ENCODE measurements around the gene RAET1G.
"Not testable (repeated sequence)": the region's sequence is repeated elsewhere in the genome, so short reads cannot be mapped to it uniquely, and the experiment has no call there.

RAET1G gene

DNA sequence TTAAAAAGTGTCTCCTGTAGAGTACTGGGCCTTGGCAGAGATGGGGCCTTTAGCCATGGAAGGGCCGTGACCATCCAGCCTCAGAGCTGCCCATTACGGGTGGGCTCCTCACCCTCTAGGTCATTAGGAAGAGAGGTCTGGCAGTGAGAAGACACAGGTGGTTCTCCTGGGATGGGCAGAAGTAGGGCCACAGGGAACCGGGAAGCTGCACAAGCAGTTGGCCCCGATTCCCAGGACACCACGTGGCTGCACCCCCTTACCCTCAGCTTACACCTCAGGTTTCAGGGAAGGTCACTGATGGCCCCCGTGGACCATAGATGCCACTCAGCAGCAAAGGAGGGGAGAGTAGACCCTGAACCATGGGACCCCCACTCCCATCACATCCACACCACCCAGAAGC lies 1.6 kb downstream of the RAET1G start:
- Histone ChIP-seq H3K4me3 (ENCODE audit: low read depth, low read length) (no peak overlapping the region), H3K36me3 (ENCODE audit: insufficient read depth, low read length) (no peaks in the 10 kb centered on the region), H2AFZ (ENCODE audit: low read length, unreplicated experiment) (no peak overlapping the region), H3K27me3 (ENCODE audit: insufficient read depth, low read length) (no peaks in the 10 kb centered on the region), H3K4me1 (ENCODE audit: control insufficient read depth, insufficient read depth, low read length, unreplicated experiment) (peaks cover 11% of the 10 kb centered on the region), H3K79me2 (ENCODE audit: control insufficient read depth, insufficient read depth, low read length, unreplicated experiment) (no peaks in the 10 kb centered on the region), H3K27ac (ENCODE audit: low read depth, low read length) (no peak overlapping the region)

DNA sequence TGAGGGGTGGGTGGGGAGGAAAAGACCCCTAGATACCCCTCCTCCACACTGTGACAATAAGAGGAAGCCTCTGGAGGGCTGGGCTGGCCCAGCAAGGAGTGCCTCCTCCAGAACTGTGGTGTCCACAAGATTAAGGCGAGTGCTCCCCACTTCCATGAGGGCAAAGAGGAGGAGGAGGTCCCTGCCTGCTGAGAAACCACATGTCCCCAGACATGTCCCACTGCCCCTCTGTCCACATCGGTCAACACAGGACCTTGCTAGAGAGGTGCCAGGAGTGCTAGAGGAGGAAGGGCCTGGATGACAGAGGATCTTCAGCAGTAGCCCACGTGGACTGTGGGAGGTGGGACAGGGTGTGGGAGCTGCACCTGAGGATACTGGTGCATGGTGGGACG lies 3.1 kb downstream of the RAET1G start:
- Histone ChIP-seq H3K79me2 (ENCODE audit: control insufficient read depth, insufficient read depth, low read length, unreplicated experiment) (no peaks in the 10 kb centered on the region), H3K4me3 (ENCODE audit: low read depth, low read length) (no peak overlapping the region), H3K4me1 (ENCODE audit: control insufficient read depth, insufficient read depth, low read length, unreplicated experiment) (peaks cover 3% of the 10 kb centered on the region), H3K27ac (ENCODE audit: low read depth, low read length) (no peak overlapping the region), H3K27me3 (ENCODE audit: insufficient read depth, low read length) (no peaks in the 10 kb centered on the region), H3K36me3 (ENCODE audit: insufficient read depth, low read length) (no peaks in the 10 kb centered on the region), H2AFZ (ENCODE audit: low read length, unreplicated experiment) (no peak overlapping the region)

DNA sequence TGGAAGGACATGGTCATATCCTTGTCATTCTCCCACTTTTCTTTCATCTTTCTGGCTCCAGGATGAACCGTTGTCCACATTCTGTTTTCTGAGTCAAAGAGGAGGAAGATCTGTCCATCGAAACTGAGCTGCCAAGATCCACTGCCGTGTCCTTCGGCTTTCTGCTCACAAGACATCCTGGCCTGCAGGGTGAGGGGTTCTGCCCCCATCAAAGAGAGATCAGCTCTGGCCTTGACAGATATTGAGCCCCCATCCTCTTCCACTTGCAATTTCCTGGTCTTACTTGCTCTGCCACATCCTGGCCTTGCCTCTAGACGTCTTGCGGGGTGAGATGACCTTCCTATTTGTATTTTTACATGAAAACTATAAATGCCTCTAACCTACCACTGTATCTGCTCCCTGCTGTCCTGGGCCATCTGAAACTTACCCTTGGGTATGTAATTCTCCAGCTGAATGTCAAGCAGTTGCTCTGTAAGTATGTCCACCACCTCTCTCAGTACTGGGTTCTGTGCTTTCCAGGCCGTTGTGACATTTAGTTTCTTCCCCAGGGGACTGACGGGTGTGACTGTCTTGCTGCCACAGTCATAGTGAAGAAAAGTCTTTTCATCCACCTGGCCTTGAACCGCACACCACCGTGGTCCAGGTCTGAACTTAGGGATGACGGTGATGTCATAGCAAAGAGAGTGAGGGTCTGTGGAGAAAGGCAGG lies 3.6 kb downstream of the RAET1G start:
- H3K27me3 ChIP-seq (ENCODE audit: insufficient read depth, low read length); H3K27ac ChIP-seq (ENCODE audit: low read depth, low read length); H3K79me2 ChIP-seq (ENCODE audit: control insufficient read depth, insufficient read depth, low read length, unreplicated experiment); H3K4me3 ChIP-seq (ENCODE audit: low read depth, low read length); H3K36me3 ChIP-seq (ENCODE audit: insufficient read depth, low read length); H3K4me1 ChIP-seq (ENCODE audit: control insufficient read depth, insufficient read depth, low read length, unreplicated experiment); H2AFZ ChIP-seq (ENCODE audit: low read length, unreplicated experiment): not testable (repeated sequence)

DNA sequence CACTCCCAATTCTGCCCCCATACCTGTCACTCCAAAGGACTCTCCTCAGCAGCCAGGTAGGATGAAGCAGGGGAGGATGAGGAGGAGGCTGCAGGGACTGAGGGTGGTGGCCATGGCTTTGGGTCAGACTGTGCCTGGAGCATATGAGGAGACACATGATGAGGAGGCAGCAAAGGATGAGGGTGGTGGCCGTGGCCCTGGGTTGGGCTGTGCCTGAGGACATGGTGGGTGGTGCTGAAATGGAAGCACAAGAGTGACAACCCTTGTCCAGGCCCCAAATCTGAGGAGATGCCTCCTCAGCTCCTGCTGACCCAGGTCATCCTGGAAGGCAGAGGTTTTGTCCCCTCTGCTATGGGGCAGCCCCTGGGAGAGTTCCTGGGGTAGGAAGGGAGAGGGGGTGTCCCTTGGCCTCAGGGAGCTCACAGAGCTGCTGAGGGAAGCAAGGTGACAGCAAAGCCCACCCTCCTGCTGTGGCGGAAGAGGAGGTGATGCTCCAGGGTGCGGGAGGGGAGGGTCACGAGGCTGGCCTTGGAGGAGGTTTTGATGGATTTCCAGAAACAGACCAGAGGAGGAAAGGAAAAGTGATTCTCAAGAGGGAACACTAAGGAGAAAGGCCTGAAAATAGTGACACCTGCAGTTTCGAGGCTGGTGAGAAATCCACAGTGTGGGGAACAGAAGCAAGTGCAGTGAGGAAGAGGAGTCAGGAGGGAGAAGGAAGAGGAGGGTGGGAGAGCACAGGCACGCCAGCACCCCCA lies 4.6 kb downstream of the RAET1G start:
- Histone ChIP-seq H2AFZ (ENCODE audit: low read length, unreplicated experiment) (no peak overlapping the region), H3K36me3 (ENCODE audit: insufficient read depth, low read length) (no peaks in the 10 kb centered on the region), H3K27me3 (ENCODE audit: insufficient read depth, low read length) (no peaks in the 10 kb centered on the region), H3K4me1 (ENCODE audit: control insufficient read depth, insufficient read depth, low read length, unreplicated experiment) (no peaks in the 10 kb centered on the region), H3K79me2 (ENCODE audit: control insufficient read depth, insufficient read depth, low read length, unreplicated experiment) (no peaks in the 10 kb centered on the region), H3K27ac (ENCODE audit: low read depth, low read length) (no peak overlapping the region), H3K4me3 (ENCODE audit: low read depth, low read length) (no peak overlapping the region)

DNA sequence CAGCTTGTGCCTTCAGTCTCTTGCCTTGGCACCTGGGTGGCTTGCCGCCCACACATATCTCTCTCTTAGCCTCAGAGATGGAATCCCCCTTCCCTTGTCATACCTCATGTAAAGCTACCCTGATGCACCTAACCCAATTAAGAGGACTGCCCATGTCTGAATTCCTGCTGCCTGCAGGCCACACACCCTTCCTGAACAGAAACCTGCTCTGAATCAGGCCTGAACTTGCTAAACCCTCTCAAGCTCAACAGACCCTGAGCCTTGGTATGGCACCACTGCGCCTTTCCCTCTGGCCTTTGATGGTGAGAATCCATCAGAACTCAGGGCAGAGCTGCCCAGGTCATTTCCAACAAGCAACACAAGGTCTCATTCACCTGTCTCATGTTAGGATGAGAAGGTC lies 5.2 kb downstream of the RAET1G start:
- Histone ChIP-seq H3K79me2 (ENCODE audit: control insufficient read depth, insufficient read depth, low read length, unreplicated experiment) (no peaks in the 10 kb centered on the region), H3K27me3 (ENCODE audit: insufficient read depth, low read length) (no peaks in the 10 kb centered on the region), H3K36me3 (ENCODE audit: insufficient read depth, low read length) (no peaks in the 10 kb centered on the region), H3K4me1 (ENCODE audit: control insufficient read depth, insufficient read depth, low read length, unreplicated experiment) (no peaks in the 10 kb centered on the region), H2AFZ (ENCODE audit: low read length, unreplicated experiment) (no peak overlapping the region), H3K4me3 (ENCODE audit: low read depth, low read length) (no peak overlapping the region), H3K27ac (ENCODE audit: low read depth, low read length) (no peak overlapping the region)

DNA sequence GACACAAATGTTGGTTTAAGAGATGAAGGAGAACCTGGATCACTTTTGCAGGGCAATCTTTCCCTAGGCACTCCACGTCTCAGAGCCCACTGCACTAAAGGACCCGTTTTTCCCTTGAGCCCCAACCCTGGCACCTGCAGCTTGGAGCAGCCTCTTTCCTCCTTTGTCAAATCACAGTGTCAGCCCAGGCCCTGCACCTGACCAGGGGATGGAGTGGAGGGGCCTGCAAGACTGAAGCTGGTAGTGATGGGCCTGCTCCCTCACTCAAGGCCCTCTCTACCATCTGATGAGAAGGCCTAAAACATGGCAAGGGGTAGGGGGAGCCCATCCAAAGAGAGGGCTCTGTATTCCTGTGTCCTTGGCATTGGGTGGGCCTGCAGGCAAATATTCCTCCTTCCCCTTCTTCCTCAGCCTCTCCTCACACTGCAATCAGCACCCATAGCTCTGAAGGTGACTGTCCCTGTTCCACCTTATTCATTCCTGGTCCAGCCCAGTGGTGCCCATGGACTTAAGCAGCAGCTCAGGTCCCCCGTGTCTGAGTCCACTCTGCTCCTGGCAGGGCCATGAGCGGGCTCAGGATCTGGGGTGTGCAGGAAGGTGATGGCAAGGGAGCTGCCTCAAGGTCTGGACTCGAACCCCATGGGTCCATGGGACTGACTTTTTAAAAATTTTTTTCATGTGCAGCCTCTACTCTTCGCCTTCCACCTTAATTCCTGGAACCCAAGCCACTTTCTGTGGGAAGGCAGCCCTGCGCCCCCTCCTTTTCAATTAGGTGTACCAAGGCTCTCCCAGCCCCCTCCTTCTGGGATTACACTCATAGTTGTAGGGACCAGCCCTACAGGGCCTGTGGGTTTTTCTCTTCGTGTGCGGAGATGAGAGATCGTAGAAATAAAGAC lies 6.7 kb downstream of the RAET1G start:
- H3K4me3 ChIP-seq (ENCODE audit: low read depth, low read length) = no peak overlapping the region
- H2AFZ ChIP-seq (ENCODE audit: low read length, unreplicated experiment) = no peak overlapping the region
- no peaks in the 10 kb centered on the region for H3K79me2 ChIP-seq (ENCODE audit: control insufficient read depth, insufficient read depth, low read length, unreplicated experiment)
- H3K27me3 ChIP-seq (ENCODE audit: insufficient read depth, low read length) = no peaks in the 10 kb centered on the region
- no peak overlapping the region for H3K27ac ChIP-seq (ENCODE audit: low read depth, low read length)
- H3K4me1 ChIP-seq (ENCODE audit: control insufficient read depth, insufficient read depth, low read length, unreplicated experiment) = no peaks in the 10 kb centered on the region
- no peaks in the 10 kb centered on the region for H3K36me3 ChIP-seq (ENCODE audit: insufficient read depth, low read length)

DNA sequence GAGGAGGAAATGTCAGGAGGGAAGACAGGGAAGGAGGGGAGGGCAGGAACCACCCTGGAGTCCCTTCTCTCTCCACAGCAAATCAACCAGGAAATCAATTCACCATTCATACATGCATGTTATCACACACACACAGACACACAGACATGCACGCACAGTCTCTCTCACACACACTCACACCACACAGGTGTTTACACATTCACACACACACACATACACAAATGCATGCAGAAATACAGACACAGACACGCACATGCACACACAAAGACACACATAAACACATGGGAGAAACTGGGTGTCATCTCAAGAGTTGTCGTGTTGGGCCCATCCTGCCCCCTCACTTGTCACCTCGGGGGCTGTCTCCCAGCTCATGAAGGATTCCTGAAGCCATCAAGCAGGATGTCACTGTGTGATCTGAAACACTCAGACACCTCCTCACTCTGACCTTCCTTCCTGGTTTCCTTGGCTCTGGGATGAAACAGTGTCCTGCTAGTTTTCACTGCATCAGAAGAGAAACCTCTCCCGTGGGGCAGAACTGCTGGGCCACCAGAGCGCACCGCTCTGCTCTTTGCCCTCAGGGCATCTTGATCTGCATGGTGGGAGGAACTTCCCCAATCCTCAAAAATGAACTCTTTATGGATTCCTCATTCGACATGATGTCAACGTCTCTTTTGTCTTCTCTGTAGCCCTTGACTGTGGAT lies 9.2 kb downstream of the RAET1G start:
- Histone ChIP-seq H3K36me3 (ENCODE audit: insufficient read depth, low read length) (no peaks in the 10 kb centered on the region), H3K27me3 (ENCODE audit: insufficient read depth, low read length) (no peaks in the 10 kb centered on the region), H3K27ac (ENCODE audit: low read depth, low read length) (no peak overlapping the region), H3K79me2 (ENCODE audit: control insufficient read depth, insufficient read depth, low read length, unreplicated experiment) (no peaks in the 10 kb centered on the region), H3K4me3 (ENCODE audit: low read depth, low read length) (no peak overlapping the region), H2AFZ (ENCODE audit: low read length, unreplicated experiment) (no peak overlapping the region), H3K4me1 (ENCODE audit: control insufficient read depth, insufficient read depth, low read length, unreplicated experiment) (no peaks in the 10 kb centered on the region)

DNA sequence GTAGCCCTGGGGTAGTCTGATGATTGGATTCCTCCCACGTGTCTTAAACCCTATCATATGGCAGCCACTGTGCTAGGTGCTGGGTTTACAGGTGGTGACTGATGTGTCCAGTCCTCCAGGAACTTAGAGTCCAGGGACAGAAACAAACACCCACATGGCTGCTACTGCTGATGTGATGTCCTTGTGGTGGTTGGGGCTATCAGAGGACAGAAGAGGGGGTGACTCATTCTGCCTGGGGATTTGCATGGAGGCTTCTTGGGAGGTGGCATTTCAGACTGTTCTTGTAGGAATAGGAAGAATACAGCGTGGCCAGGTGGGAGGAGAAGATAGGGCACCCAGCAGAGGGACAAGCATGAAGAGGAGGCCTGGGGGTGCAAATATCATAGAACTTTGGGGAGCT lies 9.8 kb downstream of the RAET1G start:
- Histone ChIP-seq H3K79me2 (ENCODE audit: control insufficient read depth, insufficient read depth, low read length, unreplicated experiment) (no peaks in the 10 kb centered on the region), H3K4me1 (ENCODE audit: control insufficient read depth, insufficient read depth, low read length, unreplicated experiment) (no peaks in the 10 kb centered on the region), H3K36me3 (ENCODE audit: insufficient read depth, low read length) (no peaks in the 10 kb centered on the region), H3K27ac (ENCODE audit: low read depth, low read length) (no peak overlapping the region), H2AFZ (ENCODE audit: low read length, unreplicated experiment) (no peak overlapping the region), H3K4me3 (ENCODE audit: low read depth, low read length) (no peak overlapping the region), H3K27me3 (ENCODE audit: insufficient read depth, low read length) (no peaks in the 10 kb centered on the region)

DNA sequence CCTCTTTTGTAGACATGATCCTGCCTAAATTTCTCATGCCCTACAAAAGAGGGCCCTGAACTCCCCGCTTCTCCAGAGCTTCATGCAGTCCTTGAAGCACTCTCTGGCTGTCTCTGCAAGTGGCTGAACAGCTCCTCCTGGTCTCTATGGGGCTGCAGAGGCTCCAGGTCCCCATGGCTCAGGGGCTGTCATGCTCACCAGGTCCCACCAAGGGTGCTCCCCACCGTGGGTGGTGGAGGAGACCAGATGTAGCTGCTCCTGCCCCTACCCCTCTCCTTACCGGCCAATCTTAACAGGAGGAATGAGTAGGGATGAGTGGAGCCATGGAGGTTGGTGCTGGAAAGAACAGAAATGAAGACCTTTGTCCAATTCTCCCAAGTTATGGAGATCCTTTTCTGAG lies 10.2 kb downstream of the RAET1G start:
- not testable (repeated sequence) for H3K27me3 ChIP-seq (ENCODE audit: insufficient read depth, low read length); H3K4me1 ChIP-seq (ENCODE audit: control insufficient read depth, insufficient read depth, low read length, unreplicated experiment); H3K36me3 ChIP-seq (ENCODE audit: insufficient read depth, low read length); H3K4me3 ChIP-seq (ENCODE audit: low read depth, low read length); H3K27ac ChIP-seq (ENCODE audit: low read depth, low read length); H2AFZ ChIP-seq (ENCODE audit: low read length, unreplicated experiment); H3K79me2 ChIP-seq (ENCODE audit: control insufficient read depth, insufficient read depth, low read length, unreplicated experiment)

DNA sequence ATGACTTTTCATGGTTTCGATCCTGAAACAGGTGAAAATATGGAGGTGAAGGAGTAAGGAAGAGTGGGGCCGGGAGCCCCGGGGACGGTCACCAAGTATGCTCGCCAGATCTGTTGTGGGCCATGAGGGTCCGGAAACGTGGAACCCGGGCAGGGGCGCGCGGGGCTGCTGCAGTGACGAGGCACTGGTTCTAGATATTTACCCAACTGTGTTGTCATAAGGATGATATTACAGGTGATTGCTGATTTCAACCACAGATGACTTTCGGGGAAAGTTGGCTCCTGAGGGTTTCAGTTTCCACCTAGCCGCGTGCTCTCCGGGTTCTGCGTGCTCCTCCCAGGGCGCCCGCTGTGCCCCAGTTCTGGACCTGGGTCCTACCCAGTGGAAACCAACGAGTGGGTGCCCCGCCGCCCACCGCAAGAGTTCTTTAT lies 12.2 kb downstream of the RAET1G start:
- no peak overlapping the region for H2AFZ ChIP-seq (ENCODE audit: low read length, unreplicated experiment)
- H3K36me3 ChIP-seq (ENCODE audit: insufficient read depth, low read length) = no peaks in the 10 kb centered on the region
- no peak overlapping the region for H3K4me3 ChIP-seq (ENCODE audit: low read depth, low read length)
- no peaks in the 10 kb centered on the region for H3K79me2 ChIP-seq (ENCODE audit: control insufficient read depth, insufficient read depth, low read length, unreplicated experiment)
- no peak overlapping the region for H3K27ac ChIP-seq (ENCODE audit: low read depth, low read length)
- no peaks in the 10 kb centered on the region for H3K4me1 ChIP-seq (ENCODE audit: control insufficient read depth, insufficient read depth, low read length, unreplicated experiment)
- no peaks in the 10 kb centered on the region for H3K27me3 ChIP-seq (ENCODE audit: insufficient read depth, low read length)

All from ACC112 (cell line).